MCF 10A (cell line): ENCODE measurements around the gene TRIM9. TPM values are rescaled to one million over a fixed set of nuclear protein-coding genes. Genes with fewer than 3 reads are reported as not detected.

ENCODE experiments used
- BruUV-seq: library from RNA; stranded (reverse); fragments of 400-500 nt; replicated peaks from 2 replicates; lab custom pipeline; 2021; lab: Mats Ljungman, UMichigan
- CTCF ChIA-PET: fragments of 300-600 bp; sonication (Branson Sonifier 250); formaldehyde crosslinking; extraction: SDS; loops from one replicate; lab custom pipeline; 2021; ENCODE audit warnings: antibody characterized with exemption, inconsistent platforms; lab: Yijun Ruan, JAX
- POLR2A ChIA-PET: fragments of 300-600, 350-650 bp; sonication (Branson Sonifier 250); formaldehyde crosslinking; extraction: SDS; loops from one replicate; lab custom pipeline; 2020; ENCODE audit warnings: antibody characterized with exemption, inconsistent platforms; lab: Yijun Ruan, JAX
- DNase-seq: peaks from one replicate; pipeline ENCODE4 v3.0.0-alpha.2; 2018; ENCODE audit not compliant: unreplicated experiment
- H3K27ac Mint-ChIP-seq: one replicate; pipeline ENCODE4 v1.8.0; 2022; ENCODE audit warnings: mild to moderate bottlenecking, low read depth, mixed read lengths; ENCODE audit not compliant: unreplicated experiment
- H3K27me3 Mint-ChIP-seq: one replicate; pipeline ENCODE4 v1.8.0; 2022; ENCODE audit warnings: mixed read lengths; ENCODE audit not compliant: insufficient read depth, unreplicated experiment
- H3K36me3 Mint-ChIP-seq: one replicate; pipeline ENCODE4 v1.8.0; 2022; ENCODE audit warnings: mild to moderate bottlenecking, moderate library complexity, mixed read lengths; ENCODE audit not compliant: insufficient read depth, unreplicated experiment
- H3K4me1 Mint-ChIP-seq: one replicate; pipeline ENCODE4 v1.8.0; 2022; ENCODE audit warnings: mixed read lengths; ENCODE audit not compliant: insufficient read depth, unreplicated experiment
- H3K4me3 Mint-ChIP-seq: one replicate; pipeline ENCODE4 v1.8.0; 2022; ENCODE audit warnings: mild to moderate bottlenecking, moderate library complexity, mixed read lengths; ENCODE audit not compliant: unreplicated experiment
- H3K9me3 Mint-ChIP-seq: one replicate; pipeline ENCODE4 v1.8.0; 2022; ENCODE audit warnings: mixed read lengths; ENCODE audit not compliant: unreplicated experiment
- intact Hi-C: fragments of 100-400 bp; cut with micrococcal nuclease; formaldehyde crosslinking; loops from 2 replicates; pipeline ENCODE4 v1.14.1; 2022
- total RNA-seq: library from RNA; stranded (reverse); gene quantifications from 2 replicates; pipeline ENCODE4 v1.2.3, GENCODE V29; 2022
- TF ChIP-seq, protein P1 (sequence below): fragments of 200-600 bp; IDR thresholded peaks from one replicate; pipeline ENCODE4 v1.8.0; 2022; ENCODE audit warnings: antibody characterized with exemption, mild to moderate bottlenecking; ENCODE audit not compliant: unreplicated experiment

TRIM9 gene
- total RNA-seq, 1 experiment from 2014 or later, result 0.19 TPM

DNA sequence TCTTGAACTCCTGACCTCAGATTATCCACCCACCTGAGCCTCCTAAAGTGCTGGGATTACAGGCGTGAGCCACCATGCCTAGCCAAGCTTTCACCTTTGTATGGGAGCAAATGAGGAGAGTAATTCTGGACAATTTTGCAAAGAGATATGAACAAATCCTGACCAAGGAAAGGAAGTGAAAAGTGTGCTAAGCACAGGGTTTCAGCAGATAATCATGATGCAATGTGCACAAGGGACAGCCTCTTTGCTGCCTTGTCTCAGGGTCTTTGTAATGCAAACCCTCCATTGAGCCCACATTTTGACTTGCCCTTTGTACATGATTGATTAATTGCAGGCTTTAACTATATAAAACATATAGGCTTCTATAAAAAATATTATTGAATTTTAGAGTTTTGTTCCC, 141.4 kb downstream of the TRIM9 start:
- Mint-ChIP-seq H3K9me3 (no peaks in the 10 kb centered on the region), H3K4me1 (peaks cover 24% of the 10 kb centered on the region), H3K4me3 (no peak overlapping the region), H3K27ac (no peak overlapping the region), H3K36me3 (no peaks in the 10 kb centered on the region), H3K27me3 (no peaks in the 10 kb centered on the region)
- TF ChIP-seq, protein P1, sequence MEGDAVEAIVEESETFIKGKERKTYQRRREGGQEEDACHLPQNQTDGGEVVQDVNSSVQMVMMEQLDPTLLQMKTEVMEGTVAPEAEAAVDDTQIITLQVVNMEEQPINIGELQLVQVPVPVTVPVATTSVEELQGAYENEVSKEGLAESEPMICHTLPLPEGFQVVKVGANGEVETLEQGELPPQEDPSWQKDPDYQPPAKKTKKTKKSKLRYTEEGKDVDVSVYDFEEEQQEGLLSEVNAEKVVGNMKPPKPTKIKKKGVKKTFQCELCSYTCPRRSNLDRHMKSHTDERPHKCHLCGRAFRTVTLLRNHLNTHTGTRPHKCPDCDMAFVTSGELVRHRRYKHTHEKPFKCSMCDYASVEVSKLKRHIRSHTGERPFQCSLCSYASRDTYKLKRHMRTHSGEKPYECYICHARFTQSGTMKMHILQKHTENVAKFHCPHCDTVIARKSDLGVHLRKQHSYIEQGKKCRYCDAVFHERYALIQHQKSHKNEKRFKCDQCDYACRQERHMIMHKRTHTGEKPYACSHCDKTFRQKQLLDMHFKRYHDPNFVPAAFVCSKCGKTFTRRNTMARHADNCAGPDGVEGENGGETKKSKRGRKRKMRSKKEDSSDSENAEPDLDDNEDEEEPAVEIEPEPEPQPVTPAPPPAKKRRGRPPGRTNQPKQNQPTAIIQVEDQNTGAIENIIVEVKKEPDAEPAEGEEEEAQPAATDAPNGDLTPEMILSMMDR, result no peak
- DNase-seq, result no peak
- no TSS peak for BruUV-seq
- ChIA-PET CTCF (interaction anchor here (0.6 to 2.8 kb wide), 8 partner anchors 11 to 1219 kb away, joined by 3 to 38 read pairs (median 4); no protein-coding TSS in a partner anchor), POLR2A (interaction anchor here (0.6 to 3.1 kb wide), 3 partner anchors 9 to 404 kb away, joined by 3 to 17 read pairs (median 3); partner anchors contain the start of gene PYGL)
- intact Hi-C loops, result loop anchor here (10.0 kb wide), 1 partner anchor 141 kb away; the partner anchor contains the start of gene TRIM9

DNA sequence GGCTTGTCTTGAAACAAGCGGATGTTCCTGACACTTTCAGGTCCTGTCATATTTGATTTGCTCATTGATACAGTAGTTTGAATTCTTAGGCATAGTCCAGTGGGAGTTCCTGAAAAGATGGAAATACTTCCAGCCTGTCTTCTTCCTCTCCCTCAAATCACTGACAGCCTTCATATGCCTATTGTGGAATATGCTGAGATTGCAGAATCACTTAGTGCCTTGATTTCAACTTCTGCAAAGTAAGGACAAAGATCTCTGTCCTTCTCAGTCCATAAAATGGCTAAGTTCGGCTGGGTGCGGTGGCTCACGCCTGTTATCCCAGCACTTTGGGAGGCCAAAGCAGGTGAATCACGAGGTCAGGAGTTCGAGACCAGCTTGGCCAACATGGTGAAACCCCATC, 143.9 kb downstream of the TRIM9 start:
- no peaks in the 10 kb centered on the region for H3K9me3 Mint-ChIP-seq
- H3K4me1 Mint-ChIP-seq, result peaks cover 24% of the 10 kb centered on the region
- POLR2A ChIA-PET, result no interaction called here
- no peak for DNase-seq
- BruUV-seq, result no TSS peak
- intact Hi-C loops, result loop anchor here (10.0 kb wide), 1 partner anchor 144 kb away; the partner anchor contains the start of gene TRIM9
- H3K36me3 Mint-ChIP-seq, result no peaks in the 10 kb centered on the region
- no peaks in the 10 kb centered on the region for H3K27me3 Mint-ChIP-seq
- H3K4me3 Mint-ChIP-seq, result no peak overlapping the region
- H3K27ac Mint-ChIP-seq, result no peak overlapping the region
- TF ChIP-seq, protein P1, result no peak
- CTCF ChIA-PET, result interaction anchor here (1.2 kb wide), 1 partner anchor 268 kb away, joined by 4 read pairs; no protein-coding TSS in a partner anchor

DNA sequence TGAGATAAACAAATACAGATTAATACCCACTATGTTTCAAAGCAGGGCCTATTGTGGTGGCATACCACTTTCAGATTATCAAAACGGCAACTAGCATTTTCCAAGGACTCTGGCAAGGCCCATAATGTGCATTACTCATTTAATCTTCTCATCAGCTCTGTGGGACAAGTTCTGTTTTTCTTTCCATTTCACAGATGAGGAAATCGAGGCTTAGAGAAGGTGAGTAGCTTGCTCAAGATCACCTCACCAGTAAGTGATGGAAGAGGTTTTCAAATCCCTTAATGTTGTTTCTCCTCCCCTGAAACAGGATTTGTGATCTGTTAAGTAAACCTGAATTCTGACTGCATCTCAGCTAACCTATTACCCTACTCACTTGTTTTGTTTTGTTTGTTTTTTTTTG, 146.7 kb downstream of the TRIM9 start:
- intact Hi-C loops, result no loop called here
- Mint-ChIP-seq H3K27me3 (no peaks in the 10 kb centered on the region), H3K4me3 (no peak overlapping the region), H3K27ac (no peak overlapping the region), H3K9me3 (no peaks in the 10 kb centered on the region), H3K4me1 (peaks cover 13% of the 10 kb centered on the region), H3K36me3 (no peaks in the 10 kb centered on the region)
- CTCF ChIA-PET, result no interaction called here
- BruUV-seq, result no TSS peak
- no peak for DNase-seq
- POLR2A ChIA-PET, result interaction anchor here (0.6 kb wide), 1 partner anchor 573 kb away, joined by 3 read pairs; no protein-coding TSS in a partner anchor
- TF ChIP-seq, protein P1, result no peak

DNA sequence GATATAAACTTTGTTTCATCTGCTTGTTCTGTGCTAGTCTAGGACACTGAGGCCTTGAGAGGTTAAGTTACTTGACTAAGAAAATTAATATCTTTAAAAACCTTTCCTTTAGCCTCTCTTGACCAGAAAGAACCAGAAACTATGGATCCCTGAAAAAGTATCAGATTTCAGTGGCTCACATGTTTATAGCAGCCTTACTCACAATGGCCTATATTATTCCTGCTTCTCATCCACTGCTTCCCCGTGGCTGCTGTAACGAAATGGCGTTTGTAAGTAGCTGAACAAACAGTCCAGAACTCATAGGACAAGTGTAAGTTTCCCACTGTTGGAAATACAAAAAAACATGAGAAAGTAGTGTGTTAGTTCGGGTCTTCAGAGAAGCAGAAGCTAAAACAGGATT, 147.5 kb downstream of the TRIM9 start:
- no peaks in the 10 kb centered on the region for H3K9me3 Mint-ChIP-seq
- POLR2A ChIA-PET, result no interaction called here
- H3K36me3 Mint-ChIP-seq, result no peaks in the 10 kb centered on the region
- DNase-seq, result no peak
- CTCF ChIA-PET, result interaction anchor here (0.5 to 0.6 kb wide), 2 partner anchors 241 to 404 kb away, joined by 3 read pairs; no protein-coding TSS in a partner anchor
- H3K27me3 Mint-ChIP-seq, result no peaks in the 10 kb centered on the region
- intact Hi-C loops, result no loop called here
- BruUV-seq, result no TSS peak
- H3K27ac Mint-ChIP-seq, result no peak overlapping the region
- TF ChIP-seq, protein P1, result no peak
- H3K4me3 Mint-ChIP-seq, result no peak overlapping the region
- H3K4me1 Mint-ChIP-seq, result peaks cover 18% of the 10 kb centered on the region
